Stimulated activated CD8-positive, alpha-beta memory T cell treated with anti-CD3 and anti-CD28 coated beads, Interleukin-12 subunit alpha, Interleukin-12 subunit beta, amount 100 ng/mL, for 4 hours (primary cell): Measurements from ENCODE around the gene ZNF8.
A peak's percentile ranks its signal among the peaks of the same experiment; 100 is the strongest.
"Not testable (repeated sequence)": the region's sequence is repeated elsewhere in the genome, so short reads cannot be mapped to it uniquely, and the experiment has no call there.

Experiments used
- DNase-seq: peaks from one replicate; pipeline ENCODE4 v3.0.0-alpha.2; 2020; ENCODE audit warnings: low read depth

Gene ZNF8

DNA sequence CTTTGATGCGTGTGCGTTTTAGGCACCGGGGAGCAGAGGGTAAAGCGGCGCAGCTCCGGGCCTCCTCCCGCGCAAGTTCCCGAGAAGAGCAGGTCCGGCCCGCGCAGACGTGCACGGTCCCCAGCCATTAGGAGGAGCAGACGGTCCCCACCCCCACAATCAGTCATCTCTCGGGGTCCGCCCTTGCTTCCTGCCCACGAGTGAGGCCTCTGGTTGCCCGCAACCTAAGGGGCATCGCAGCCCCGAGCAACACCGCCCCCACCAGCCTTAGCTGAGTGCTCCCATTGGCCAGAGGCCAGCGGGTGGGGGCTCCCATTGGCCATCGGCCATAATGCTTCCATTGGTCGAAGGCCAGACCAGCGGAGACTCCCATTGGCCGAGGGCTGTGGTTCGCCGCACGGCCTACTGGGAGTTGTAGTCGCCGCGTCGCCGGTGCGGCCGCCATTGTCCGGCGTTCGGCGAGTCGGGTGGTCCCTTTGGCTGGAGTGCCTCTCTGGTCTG is at the start of gene ZNF8:
Gene ZNF8, plus strand, starts transcription at position 415 of the 501 bp plus-strand sequence. CDS start 127 bp downstream, outside the sequence.
- peak; percentile 97 for DNase-seq

DNA sequence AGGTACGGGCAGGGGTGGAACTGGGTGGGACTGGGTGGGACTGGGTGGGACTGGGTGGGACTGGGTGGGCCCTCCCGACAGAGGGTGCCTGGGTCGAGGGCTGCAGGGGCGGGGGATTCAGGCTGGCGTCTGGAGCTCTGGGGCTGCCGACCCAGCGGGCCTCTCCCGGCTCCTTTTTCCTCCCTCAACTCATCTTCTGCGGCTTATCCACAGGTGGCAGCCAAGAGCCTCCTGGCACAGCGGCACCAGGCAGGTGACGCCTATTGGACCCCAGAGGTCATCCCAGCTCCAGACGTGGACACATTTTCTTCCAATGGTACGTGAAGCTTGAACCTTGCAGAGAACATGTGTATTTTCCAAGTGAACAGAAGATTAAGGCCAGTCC is 49.5 kb upstream of the ZNF8 start:
- DNase-seq = no peak

DNA sequence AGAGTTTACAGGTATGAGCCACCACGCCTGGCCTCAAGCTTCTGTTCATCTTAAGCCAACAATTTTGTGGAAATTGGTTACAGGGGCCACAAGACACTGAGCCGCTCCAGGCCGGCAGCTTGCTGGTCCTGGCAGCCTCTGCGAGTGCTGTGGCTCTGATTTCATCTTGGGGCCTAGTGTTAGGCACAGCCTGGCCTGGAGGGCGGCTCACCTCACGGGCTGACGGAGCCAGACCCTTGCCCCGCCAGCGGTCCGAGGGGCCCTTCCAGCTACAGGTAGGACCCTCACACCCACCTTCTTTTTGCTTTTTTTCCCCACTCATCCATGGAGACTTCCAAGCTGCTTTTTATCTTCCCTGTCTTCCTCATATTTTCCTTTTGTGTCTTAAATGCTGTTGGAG is 41.4 kb upstream of the ZNF8 start:
- DNase-seq = no peak

DNA sequence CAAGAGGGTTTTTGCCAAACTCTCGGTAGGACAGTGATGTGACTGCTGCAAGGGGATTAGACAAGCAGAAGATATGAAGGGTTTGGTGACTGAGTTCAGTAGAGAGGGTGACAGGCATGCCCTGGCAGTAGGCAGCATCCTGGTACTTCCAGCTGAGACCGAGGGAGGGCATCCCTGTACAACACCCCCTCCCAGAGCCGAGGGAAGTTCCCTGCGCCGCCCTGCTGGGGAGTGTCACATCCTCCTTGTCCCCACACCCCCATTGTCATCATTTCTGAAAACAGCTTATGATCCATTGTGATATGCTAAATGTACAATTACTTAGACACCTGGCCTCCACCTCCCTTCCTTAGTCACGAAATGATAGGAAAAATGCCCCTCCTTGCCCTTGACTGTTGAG is 35.4 kb upstream of the ZNF8 start:
- DNase-seq = no peak

DNA sequence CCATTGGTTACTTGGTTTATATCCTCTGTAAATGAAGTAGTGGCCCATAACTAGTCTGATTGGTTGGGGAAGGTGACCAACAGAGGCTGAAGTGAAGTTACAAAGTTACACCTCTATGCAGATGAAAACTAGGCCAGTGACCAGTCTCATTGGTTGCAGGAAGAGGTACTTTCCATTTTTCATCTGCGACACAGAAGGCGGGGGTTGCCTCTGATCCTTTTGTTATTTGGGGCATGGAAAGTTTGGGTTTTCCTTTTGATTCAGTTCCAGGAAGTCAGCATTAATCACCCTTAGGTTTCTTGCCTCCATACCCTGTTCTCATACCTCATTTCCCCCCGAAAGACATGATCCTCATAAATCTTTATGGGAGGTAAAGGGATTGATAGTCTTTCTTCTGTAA is 29.9 kb upstream of the ZNF8 start:
- no peak for DNase-seq

DNA sequence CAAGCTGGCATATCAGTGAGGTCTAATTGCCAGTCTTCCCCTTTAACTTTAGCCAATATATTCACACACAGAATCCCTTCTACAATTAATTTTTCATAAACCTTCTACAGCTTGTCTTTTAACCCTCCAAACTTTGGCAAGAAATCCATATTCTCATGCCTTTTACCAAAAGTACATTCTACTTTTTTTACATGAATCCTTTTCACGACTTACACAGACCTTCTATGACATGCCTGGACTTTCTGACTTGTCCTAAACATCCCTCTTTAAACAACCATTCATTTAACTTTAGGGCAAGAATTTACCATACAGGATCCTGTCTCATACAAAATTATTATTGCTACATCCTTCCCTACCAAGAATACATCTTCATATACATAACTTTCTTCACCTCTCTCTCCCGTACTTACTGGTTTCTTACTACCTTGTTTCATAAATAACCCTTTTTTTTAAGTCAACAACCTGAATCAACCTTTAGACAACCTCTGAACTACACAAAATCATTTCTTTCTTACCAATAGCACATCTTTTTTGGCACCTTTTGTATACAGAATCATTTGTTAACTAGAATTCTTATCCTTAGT is 26.6 kb upstream of the ZNF8 start:
- DNase-seq = no peak

DNA sequence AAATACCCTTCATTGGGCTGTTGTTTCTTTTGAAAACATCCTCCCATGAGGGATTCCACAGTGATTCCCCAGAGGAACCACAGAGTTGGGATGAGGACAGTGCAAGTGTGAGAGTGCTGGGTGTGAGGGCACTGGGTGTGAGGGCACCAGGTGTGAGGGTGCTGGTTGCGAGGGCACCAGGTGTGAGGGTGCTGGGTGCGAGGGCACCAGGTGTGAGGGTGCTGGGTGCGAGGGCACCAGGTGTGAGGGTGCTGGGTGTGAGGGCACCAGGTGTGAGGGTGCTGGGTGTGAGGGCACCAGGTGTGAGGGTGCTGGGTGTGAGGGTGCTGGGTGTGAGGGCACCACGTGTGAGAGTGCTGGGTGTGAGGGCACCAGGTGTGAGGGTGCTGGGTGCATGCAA is 20.5 kb upstream of the ZNF8 start:
- not testable (repeated sequence) for DNase-seq

DNA sequence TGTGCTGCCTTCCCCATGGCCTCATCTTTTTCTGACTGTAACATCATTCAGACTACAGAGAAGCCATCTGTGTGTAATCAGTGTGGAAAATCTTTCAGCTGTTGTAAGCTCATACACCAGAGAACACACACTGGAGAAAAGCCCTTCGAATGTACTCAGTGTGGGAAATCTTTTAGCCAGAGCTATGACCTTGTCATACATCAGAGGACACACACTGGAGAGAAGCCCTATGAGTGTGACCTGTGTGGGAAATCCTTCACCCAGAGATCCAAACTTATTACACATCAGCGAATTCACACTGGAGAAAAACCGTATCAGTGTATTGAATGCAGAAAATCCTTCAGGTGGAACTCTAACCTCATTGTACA is 17.2 kb upstream of the ZNF8 start:
- DNase-seq = no peak

DNA sequence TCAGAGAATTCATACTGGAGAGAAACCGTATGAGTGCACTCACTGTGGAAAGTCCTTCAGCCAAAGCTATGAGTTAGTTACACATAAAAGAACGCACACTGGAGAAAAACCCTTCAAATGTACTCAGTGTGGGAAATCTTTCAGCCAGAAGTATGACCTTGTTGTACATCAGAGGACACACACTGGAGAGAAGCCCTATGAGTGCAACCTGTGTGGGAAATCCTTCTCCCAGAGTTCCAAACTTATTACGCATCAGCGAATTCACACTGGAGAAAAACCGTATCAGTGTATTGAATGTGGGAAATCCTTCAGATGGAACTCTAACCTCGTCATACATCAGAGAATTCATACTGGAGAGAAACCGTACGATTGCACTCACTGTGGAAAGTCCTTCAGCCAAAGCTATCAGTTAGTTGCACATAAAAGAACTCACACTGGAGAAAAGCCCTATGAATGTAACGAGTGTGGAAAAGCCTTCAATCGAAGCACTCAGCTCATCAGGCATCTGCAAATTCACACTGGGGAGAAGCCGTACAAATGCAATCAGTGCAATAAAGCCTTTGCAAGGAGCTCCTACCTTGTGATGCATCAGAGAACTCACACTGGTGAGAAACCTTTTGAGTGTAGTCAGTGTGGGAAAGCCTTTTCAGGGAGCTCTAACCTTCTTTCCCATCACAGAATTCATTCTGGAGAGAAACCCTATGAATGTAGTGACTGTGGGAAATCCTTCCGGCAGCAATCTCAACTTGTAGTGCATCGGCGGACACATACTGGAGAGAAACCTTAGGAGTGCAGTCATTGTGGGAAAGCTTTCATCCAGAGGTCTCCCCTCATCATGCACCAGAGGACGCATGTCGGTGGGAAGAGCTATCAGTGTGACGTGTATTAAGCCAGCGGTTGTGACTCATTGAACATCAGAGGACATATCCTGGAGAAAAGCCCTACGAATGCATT is 16.5 kb upstream of the ZNF8 start:
- DNase-seq = no peak

DNA sequence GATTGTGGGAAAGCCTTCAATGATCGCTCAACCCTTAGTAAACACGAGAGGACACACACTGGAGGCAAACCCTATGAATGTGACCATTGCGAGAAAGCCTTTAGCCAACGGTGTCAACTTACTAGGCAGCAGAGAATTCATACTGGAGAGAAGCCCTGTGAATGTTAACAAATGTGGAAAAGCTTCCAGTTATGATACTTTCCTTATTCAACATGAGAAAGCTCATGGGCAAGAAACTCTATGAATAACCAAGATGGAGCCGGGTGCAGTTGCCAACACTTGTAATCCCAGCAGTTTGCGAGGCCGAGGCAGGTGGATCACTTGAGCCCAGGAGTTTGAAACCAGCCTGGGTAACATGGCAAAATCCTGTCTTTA is 15.8 kb upstream of the ZNF8 start:
- DNase-seq = no peak

DNA sequence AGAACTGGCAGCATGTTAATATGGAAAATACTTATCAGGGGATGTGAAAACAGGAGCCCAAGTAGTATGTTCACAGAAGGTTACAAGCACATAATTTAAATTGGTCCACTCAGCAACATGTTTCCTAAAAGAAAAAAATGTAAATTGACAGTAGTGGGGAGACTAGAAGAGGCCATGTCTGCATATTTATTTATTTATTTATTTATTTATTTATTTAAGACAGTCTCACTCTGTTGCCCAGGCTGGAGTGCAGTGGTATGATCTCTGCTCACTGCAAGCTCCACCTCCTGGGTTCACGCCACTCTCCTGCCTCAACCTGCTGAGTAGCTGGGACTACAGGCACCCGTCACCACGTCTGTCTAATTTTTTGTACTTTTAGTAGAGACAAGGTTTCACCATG is 13.7 kb upstream of the ZNF8 start:
- DNase-seq = no peak

DNA sequence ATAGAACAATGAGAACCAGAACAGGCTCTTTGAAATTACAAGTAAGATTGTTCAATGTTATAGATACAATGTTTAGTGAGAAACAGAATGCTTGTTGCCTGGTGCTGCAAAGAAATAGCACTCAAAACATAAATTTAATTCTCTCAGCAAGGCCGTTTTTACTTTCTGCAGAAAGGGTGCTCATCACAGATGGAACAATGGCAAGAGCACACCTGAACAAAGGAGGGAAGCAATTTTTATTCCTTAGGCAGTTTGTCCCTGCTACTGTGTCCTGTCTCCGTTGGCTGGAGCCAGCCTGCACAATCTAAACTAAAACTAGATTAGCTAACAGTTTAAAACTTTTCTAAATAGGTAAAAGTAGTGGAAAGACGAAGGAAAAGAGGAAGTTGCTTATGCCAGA is 10.4 kb upstream of the ZNF8 start:
- no peak for DNase-seq

DNA sequence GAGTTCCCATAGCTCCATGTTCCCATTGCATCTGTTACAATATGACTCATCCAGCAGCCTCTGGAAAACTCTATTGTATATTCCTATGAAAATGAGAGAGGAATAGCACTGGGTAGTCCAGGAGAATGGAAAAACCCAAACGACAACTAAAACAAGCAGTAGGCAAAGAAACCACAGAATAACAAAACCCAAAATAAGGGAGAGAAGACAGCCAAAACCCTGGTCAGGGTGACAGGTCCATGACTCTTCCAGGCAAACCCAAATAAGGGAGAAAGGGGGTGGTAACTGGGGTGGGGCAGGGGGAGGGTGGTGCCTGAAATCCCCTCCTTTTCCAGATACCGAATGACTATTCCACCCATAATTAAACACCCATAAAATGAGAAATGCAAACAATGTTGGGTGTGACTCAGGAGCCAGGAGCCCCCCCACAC is 4.0 kb upstream of the ZNF8 start:
- DNase-seq = no peak

DNA sequence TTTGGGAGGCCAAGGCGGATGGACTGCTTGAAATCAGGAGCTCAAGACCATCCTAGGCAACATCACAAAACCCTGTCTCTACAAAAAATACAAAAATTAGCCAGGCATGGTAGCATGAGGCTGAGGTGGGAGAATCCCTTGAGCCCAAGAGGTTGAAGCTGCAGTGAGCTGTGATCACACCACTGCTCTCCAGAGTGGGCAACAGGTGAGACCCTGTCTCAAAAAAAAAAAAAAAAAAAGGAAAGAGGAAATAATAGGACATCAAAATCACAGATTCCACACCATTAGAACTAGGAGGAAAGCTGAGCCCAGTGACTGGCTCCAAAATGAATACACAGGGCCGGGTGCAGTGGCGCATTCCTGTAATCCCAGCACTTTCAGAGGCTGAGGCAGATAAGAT is 3.2 kb upstream of the ZNF8 start:
- DNase-seq = no peak

DNA sequence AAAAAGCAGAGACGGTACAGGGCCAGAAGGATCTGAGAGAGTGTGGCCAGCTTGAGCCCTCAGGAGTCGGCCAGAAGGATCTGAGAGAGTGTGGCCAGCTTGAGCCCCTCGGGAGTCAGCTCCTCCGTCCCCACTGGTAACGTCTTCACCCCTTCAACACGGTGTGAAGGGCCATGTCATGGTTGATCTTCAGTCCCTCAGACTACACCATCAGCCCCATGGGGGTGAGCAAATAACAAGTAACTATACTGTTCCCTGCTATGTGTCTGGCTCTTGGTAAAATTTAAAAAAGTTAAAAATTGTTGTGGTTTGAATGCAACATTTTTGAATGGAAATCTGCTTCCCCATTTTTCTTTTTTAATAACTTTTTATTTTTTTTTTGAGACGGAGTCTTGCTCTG is 1.6 kb upstream of the ZNF8 start:
- DNase-seq = no peak

DNA sequence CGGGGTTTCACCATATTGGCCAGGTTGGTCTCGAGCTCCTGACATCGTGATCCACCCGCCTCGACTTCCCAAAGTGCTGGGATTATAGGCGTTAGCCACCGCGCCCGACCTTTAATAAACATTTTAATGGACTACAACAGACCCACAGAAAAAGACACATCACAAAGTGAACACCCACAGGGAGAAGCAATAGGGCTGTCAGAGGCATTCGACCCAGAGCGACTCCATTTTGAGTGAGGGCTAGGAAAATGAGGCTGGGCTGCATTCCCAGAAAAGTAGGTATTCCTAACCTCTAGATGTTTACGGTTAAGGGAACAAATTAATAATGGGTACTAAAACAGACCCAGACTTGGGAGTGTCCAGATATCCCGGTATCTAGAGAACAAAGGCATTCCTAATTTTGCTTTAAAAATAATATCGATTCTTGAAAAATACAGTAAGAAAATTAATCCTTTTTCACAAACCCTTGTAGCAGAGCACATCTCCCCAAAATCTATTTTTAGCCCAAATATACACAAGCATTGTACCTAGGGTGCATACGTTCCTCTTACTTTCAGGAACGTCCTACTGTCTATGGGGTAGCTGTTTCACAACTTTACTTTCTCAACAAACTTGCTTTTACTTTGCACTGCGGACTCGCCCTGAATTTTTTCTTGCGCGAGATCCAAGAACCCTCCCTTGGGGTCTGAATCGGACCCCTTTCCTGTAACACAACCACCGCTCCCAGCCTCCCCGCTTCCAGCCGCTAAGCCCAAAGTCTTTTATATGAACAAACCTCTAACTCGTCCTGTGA is 811 bp upstream of the ZNF8 start:
- DNase-seq = no peak

DNA sequence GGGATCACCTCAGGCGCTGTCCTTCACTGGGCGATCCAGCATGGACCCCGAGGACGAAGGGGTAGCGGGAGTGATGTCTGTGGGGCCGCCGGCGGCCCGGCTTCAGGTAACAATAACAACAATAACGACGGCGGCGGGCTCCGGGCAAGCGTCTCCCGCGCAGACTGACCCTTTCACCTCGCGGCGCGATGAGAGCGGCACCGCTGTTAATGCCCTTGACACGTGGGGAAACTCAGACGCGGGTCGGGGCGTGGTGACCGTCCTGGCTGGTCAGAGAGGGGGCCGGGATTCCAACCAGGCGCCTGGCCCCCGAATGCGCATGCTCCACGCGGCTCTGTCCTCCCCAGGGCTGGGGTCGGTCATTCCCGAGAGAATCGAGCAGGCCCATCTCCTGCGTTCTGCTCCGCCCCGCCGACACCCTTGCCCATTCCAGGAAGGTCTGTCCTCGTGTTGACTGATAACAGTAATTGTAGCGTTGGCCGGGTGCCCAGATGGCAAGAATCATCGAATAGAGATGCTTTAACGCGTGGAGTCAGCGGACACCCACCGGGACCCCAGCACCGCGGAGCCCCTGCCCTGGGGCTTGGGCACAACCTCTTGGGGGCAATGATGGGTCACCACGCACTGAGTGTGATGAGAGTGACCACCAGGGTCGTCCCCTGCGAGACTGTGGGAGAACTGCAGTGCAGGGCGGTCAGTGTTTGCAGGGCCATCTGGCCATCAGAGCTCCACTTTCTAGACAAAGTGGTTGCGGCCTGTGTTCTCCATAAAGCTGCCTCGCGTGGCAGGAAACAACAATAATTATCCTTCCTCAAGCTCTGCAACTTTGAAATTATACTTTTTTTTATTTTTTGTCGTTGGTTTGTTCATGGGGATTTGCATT is 528 bp downstream of the ZNF8 start:
- peak; percentile 23 for DNase-seq

DNA sequence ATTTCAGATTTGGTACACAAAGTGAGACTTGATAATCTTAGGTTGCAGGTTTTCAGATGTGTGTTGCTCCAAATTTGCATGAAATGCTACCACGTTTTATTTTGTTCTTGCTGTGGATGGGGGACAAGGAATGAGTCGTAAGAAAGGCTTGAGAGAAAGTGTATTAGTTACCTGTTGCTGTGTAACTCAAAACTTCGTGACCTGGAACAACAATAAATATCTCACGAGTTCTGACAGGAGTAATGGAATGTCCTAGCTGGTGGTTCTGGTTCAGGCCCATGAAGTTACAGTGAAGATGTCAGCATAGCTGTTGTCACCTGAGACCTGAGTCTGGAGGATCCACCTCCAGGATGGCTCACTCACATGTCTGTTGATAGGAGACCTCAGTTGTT is 1.2 kb downstream of the ZNF8 start:
- no peak for DNase-seq

DNA sequence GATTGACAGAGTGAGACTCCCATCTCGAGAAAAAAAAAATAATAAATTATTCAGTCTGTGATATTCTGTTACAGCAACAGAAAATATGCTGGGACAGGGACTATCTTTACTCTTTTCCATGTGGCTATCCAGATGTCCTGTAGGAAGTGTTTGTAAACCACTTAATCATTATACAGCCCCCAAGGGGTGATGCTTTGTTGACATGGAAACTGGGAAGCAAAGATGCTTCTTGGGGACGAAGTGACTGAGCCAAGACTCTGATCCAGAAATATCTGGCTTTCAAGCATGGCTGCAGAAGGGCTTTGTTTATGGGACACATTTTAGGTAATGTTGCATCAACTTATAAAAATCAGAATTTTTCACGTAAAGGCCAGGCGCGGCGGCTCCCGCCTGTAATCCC is 5.4 kb downstream of the ZNF8 start:
- no peak for DNase-seq

DNA sequence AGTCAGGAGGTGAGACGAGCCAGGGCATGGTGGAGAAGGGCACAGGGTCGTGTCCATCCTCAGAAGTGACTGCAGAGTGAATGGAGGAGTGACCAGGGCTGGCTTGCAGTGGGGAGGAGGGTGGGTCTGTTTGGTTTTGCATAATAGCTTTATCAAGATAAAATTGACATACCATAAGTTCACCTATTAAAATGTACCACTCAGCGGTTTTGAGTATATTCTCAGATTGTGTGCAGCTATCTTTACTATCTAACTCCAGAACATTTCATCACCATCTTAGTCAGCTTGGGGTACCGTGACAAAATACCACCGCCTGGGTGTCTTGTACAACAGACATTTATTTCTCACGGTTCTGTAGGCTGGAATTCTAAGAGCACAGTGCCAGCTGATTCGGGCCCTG is 13.2 kb downstream of the ZNF8 start:
- DNase-seq = no peak

DNA sequence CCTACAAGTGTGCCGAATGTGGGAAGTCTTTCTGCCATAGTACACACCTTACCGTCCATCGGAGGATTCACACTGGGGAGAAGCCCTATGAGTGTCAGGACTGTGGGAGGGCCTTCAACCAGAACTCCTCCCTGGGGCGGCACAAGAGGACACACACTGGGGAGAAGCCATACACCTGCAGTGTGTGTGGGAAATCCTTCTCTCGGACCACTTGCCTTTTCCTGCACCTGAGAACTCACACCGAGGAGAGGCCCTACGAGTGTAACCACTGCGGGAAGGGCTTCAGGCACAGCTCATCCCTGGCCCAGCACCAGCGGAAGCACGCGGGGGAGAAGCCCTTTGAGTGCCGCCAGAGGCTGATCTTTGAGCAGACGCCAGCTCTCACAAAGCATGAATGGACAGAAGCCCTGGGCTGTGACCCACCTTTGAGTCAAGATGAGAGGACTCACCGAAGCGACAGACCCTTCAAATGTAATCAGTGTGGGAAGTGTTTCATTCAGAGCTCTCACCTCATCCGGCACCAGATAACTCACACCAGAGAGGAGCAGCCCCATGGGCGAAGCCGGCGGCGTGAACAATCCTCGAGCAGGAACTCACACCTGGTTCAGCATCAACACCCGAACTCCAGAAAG is 16.1 kb downstream of the ZNF8 start:
- no peak for DNase-seq
